A673 (cell line): ENCODE data around the gene BMPR1A.

Experiments used
- CTCF ChIP-seq: fragments of 300-800, 200-600 bp; sonication (generic); conservative IDR thresholded peaks from 2 replicates; pipeline ENCODE4 v1.5.1; 2017; ENCODE audit warnings: low read depth, mild to moderate bottlenecking, antibody characterized with exemption, low read length, moderate library complexity, mixed read lengths
- EZH2 ChIP-seq: fragments of 200-600 bp; sonication (generic); IDR thresholded peaks from 2 replicates; pipeline ENCODE4 v1.6.1; 2017; ENCODE audit warnings: borderline replicate concordance, low read depth, mild to moderate bottlenecking, mixed read lengths, antibody characterized with exemption, low read length; ENCODE audit not compliant: poor library complexity, severe bottlenecking

DNA sequence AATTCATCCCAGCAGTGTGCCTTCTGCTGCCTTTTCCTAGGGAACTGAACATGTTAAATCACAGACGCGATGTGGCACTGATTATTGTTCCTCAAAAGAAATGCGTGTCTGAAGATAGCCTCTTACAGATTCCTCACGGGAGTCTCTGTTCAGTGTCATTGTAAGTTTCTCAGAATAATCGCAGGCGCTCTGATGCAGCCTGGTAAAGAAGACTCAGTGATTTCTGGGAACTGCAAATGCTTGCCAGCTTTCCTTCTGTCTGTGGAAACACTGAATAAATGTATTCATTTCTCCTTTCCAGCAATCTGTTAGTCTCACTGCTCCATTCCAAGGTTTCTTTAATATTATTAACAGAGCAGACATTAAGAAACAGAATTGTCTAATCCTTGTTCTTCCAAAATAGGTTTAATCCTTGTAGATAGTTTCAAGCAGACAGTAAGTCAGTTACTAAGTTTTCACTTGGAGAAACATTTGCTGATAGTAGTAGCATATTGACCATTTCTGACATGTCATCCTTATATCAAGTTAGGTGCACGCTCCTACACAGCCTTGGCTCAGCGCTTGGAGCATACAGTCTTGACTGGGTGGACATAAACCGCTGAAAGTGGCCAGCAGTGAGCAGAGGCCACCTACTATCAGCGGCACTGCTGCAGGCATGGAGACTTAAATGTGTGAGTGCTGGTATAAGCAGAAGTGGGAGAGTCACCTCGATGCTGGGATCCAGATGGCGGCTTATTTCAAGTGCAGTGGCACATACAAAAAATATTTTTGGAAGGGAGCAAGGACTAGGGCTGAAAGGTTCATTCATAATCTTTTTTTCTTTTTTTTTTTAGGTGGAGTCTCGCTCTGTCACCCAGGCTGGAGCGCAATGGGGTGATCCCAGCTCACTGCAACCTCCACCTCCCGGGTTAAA, 173.3 kb downstream of the BMPR1A start:
- no peak for TF ChIP-seq CTCF
- no peak for TF ChIP-seq EZH2
